SH-SY5Y (cell line): ENCODE measurements around the gene C19orf47.

Experiments
- GATA2 ChIP-seq: IDR thresholded peaks from 2 replicates; pipeline ENCODE4 v1.6.1; 2011; ENCODE audit warnings: mild to moderate bottlenecking, low read depth, low read length
- GATA3 ChIP-seq: IDR thresholded peaks from 2 replicates; pipeline ENCODE4 v1.6.1; 2011; ENCODE audit warnings: low read depth, mild to moderate bottlenecking, low read length, moderate library complexity

- no peak for TF ChIP-seq GATA3
- TF ChIP-seq GATA2, result no peak
These were observed 75.9 kb downstream of the C19orf47 start for GRCh38 chr19:40272261-40272660.
